Measurements from ENCODE around the gene CALHM4. TPM values are rescaled to one million over a fixed set of nuclear protein-coding genes. Genes with fewer than 3 reads are reported as not detected.

CALHM4 gene
- total and polyA plus RNA-seq, 2 of the 13 experiments (the other 11 are each of a cell fraction or from before 2014, with no cell fraction given): not detected

GRCh38 chr6:116557893-116558292, 4.3 kb downstream of the CALHM4 start:
- peak; percentile 22 for DNase-seq (ENCODE audit: low spot score)
- Histone ChIP-seq H3K4me2 (ENCODE audit: low read depth, low read length) (no peak overlapping the region), H3K9me3 (ENCODE audit: low read length) (no peaks in the 10 kb centered on the region), H3K4me1 (ENCODE audit: insufficient read depth, low read length) (peaks cover 14% of the 10 kb centered on the region), H3K27ac (ENCODE audit: extremely low read length, insufficient read depth, low read length) (no peak overlapping the region), H3K36me3 (replicated peaks in 1 of 2; ENCODE audit: control insufficient read depth in 1 of 2, insufficient read depth in 2 of 2, low read length in 2 of 2) (no peaks in the 10 kb centered on the region), H2AFZ (ENCODE audit: low read length) (no peak overlapping the region), H3K4me3 (replicated peaks in 1 of 3; ENCODE audit: insufficient read depth in 1 of 3, low read depth in 2 of 3, low read length in 3 of 3) (no peak overlapping the region), H3K9ac (ENCODE audit: insufficient read depth, low read depth, low read length) (no peak overlapping the region), H4K20me1 (ENCODE audit: insufficient read depth, low read length) (no peaks in the 10 kb centered on the region), H3K27me3 (ENCODE audit: control insufficient read depth in 1 of 2, insufficient read depth in 2 of 2, low read length in 2 of 2) (peaks cover 0 to 5% of the 10 kb centered on the region in 2 experiments; a peak in 3 of 5 replicates), H3K79me2 (ENCODE audit: insufficient read depth, low read length) (no peaks in the 10 kb centered on the region)
- in situ Hi-C loops (cut with HindIII; ENCODE audit: extremely low pct_ligation_motif_present, low pct_unique_long_range_greater_than_20kb) (no loop called here), intact Hi-C loops (cut with micrococcal nuclease; ENCODE audit: unreplicated experiment) (no loop called here)
- 11% methylated on average over 5 of the region's 5 CpGs for WGBS (ENCODE audit: low lambda C conversion rate)
- BruUV-seq (replicated peaks): no TSS peak
- ChIA-PET CTCF (ENCODE audit: low intra/inter-chr PET ratio, low total read pairs) (no interaction called here), POLR2A (no interaction called here)
- ATAC-seq: no peak
- no peak for FAIRE-seq
- TF ChIP-seq ZNF710 (CRISPR knock-in tag; IDR thresholded peaks at IDR 0.05; ENCODE audit: borderline replicate concordance) (no peak), RAD51 (IDR thresholded peaks at IDR 0.05; ENCODE audit: borderline replicate concordance) (no peak), ZNF274 (CRISPR knock-in tag; IDR thresholded peaks at IDR 0.05) (no peak), SAP130 (CRISPR knock-in tag; IDR thresholded peaks at IDR 0.05; ENCODE audit: low read depth) (no peak), ASH2L (IDR thresholded peaks at IDR 0.05; ENCODE audit: insufficient read length, low read depth, low read length) (no peak), TFDP2 (CRISPR knock-in tag; IDR thresholded peaks at IDR 0.05) (no peak), ZNF616 (CRISPR knock-in tag; IDR thresholded peaks at IDR 0.05; ENCODE audit: low read depth) (no peak), TRIM24 (CRISPR knock-in tag; IDR thresholded peaks at IDR 0.05) (no peak), SP4 (CRISPR knock-in tag; IDR thresholded peaks at IDR 0.05) (no peak), MTF1 (CRISPR knock-in tag; IDR thresholded peaks at IDR 0.05) (no peak), ZNF761 (CRISPR knock-in tag; conservative IDR thresholded peaks at IDR 0.05) (no peak)
- TF ChIP-seq, protein P1, sequence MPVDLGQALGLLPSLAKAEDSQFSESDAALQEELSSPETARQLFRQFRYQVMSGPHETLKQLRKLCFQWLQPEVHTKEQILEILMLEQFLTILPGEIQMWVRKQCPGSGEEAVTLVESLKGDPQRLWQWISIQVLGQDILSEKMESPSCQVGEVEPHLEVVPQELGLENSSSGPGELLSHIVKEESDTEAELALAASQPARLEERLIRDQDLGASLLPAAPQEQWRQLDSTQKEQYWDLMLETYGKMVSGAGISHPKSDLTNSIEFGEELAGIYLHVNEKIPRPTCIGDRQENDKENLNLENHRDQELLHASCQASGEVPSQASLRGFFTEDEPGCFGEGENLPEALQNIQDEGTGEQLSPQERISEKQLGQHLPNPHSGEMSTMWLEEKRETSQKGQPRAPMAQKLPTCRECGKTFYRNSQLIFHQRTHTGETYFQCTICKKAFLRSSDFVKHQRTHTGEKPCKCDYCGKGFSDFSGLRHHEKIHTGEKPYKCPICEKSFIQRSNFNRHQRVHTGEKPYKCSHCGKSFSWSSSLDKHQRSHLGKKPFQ (CRISPR knock-in tag; IDR thresholded peaks at IDR 0.05; ENCODE audit: insufficient replicate concordance): no peak
